ENCODE data around the gene SLC16A13. TPM values are rescaled to one million over a fixed set of nuclear protein-coding genes. Genes with fewer than 3 reads are reported as not detected.

The SLC16A13 gene
- total and polyA plus RNA-seq, 2 of the 4 experiments (the other 2 are of a cell fraction): 0.18 to 2.3 TPM

DNA sequence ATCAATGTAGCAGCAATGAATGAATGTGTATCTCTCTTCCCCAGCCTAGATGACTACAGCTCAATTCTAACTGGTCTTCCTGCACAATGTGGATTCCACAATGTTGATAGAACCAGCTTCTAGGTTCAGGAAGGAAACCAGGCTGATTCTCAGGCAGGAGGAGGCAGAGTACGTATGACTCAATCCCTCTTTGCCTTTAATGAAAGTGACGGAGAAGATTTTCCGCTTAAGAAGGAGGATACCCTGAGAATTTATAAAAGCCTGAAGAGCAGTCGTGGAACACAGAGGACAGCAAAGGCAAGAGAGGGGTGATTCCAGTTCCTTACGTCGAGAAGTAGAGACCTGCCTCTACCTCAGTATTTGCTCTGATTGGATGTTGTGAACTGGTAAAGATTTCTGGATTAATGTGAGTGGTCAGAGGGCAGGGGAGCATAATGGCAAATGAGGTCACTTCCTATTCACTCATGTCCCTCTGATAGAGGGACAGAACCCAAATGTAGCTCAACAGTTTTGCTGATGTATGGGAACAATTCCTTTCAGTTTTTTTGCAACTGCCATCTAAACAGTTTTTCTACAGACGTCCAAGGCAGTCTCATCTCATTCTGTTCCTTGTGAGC lies 23.1 kb downstream of the SLC16A13 start:
- ATAC-seq (ENCODE audit: low read depth) (no peak), DNase-seq (peak; percentile 34)
- peak overlapping the region; percentile 64; the same call in 1 of the 2 replicates for H3K23ac ChIP-seq (ENCODE audit: low read depth, low read length)
- no peak overlapping the region for H2AK9ac ChIP-seq (replicated peaks; ENCODE audit: low read depth, low read length, poor library complexity)
- H3K4me3 ChIP-seq (ENCODE audit: insufficient read depth, low read depth, low read length): no peak overlapping the region
- H3K4me1 ChIP-seq (ENCODE audit: control insufficient read depth, insufficient read depth, low read length): 0 out of 2 replicates have a peak, but pooled peaks cover 2% of the 10 kb centered on the region
- no peaks in the 10 kb centered on the region for H3K9me1 ChIP-seq (ENCODE audit: insufficient read depth, low read length)
- H3K9me3 ChIP-seq (ENCODE audit: control insufficient read depth, insufficient read depth, low read length): no peaks in the 10 kb centered on the region
- in situ Hi-C loops (cut with MboI; ENCODE audit: low sequenced_read_pairs): loop anchor here (25.0 kb wide), 1 partner anchor 478 kb away; the partner anchor contains the start of gene TNFSF12
- no peak overlapping the region for H3K9ac ChIP-seq (ENCODE audit: low read depth, low read length)
- TF ChIP-seq BHLHE40 (IDR thresholded peaks at IDR 0.05; ENCODE audit: low read depth, low read length) (no peak), MXI1 (IDR thresholded peaks at IDR 0.05; ENCODE audit: borderline replicate concordance, low read depth, low read length) (no peak), FOS (IDR thresholded peaks at IDR 0.05; ENCODE audit: low read depth, low read length) (no peak), RFX5 (IDR thresholded peaks at IDR 0.05; ENCODE audit: low read depth, low read length) (no peak), MAFK (IDR thresholded peaks at IDR 0.05; ENCODE audit: low read depth, low read length) (no peak), CHD1 (IDR thresholded peaks at IDR 0.05; ENCODE audit: low read depth, low read length) (no peak)
- TF ChIP-seq, protein P1, sequence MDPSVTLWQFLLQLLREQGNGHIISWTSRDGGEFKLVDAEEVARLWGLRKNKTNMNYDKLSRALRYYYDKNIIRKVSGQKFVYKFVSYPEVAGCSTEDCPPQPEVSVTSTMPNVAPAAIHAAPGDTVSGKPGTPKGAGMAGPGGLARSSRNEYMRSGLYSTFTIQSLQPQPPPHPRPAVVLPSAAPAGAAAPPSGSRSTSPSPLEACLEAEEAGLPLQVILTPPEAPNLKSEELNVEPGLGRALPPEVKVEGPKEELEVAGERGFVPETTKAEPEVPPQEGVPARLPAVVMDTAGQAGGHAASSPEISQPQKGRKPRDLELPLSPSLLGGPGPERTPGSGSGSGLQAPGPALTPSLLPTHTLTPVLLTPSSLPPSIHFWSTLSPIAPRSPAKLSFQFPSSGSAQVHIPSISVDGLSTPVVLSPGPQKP (IDR thresholded peaks at IDR 0.05; ENCODE audit: borderline replicate concordance, low read depth, low read length): no peak
- no peak overlapping the region for H4K5ac ChIP-seq (ENCODE audit: low read depth, low read length)
- POLR2A ChIA-PET (ENCODE audit: unreplicated experiment): interaction anchor here (0.6 kb wide), 1 partner anchor 45 kb away, joined by 7 read pairs; no protein-coding TSS in a partner anchor
- no peak overlapping the region for H3K27ac ChIP-seq (ENCODE audit: insufficient read depth, low read length)
- H2BK20ac ChIP-seq (ENCODE audit: low read depth, low read length): no peak overlapping the region; the same call in 1 of the 2 replicates
- no peak overlapping the region for H2AK5ac ChIP-seq (ENCODE audit: low read depth, low read length)
- intact Hi-C loops (cut with micrococcal nuclease): no loop called here
- H3K18ac ChIP-seq (ENCODE audit: low read depth, low read length): no peak overlapping the region
- no peak overlapping the region for H3K4ac ChIP-seq (ENCODE audit: low read depth, low read length)
- H2BK120ac ChIP-seq (ENCODE audit: low read depth, low read length): no peak overlapping the region
- H3K27me3 ChIP-seq (ENCODE audit: control insufficient read depth, insufficient read depth, low read length): peaks cover 8% of the 10 kb centered on the region
- no peak overlapping the region for H3K14ac ChIP-seq (replicated peaks; ENCODE audit: low read depth, low read length)
- H4K20me1 ChIP-seq (ENCODE audit: insufficient read depth, low read length): no peaks in the 10 kb centered on the region
- H3K36me3 ChIP-seq (ENCODE audit: control insufficient read depth, insufficient read depth, low read length): no peaks in the 10 kb centered on the region
- no peak overlapping the region for H4K91ac ChIP-seq (ENCODE audit: insufficient read depth, low read depth, low read length)
- no peaks in the 10 kb centered on the region for H3K79me1 ChIP-seq (ENCODE audit: low read depth in 1 of 2, low read length in 2 of 2)
- no peak overlapping the region for H4K8ac ChIP-seq (ENCODE audit: low read depth in 2 of 2, low read length in 2 of 2)
- no peak overlapping the region for H2AFZ ChIP-seq (replicated peaks; ENCODE audit: low read length, poor library complexity)
- H3K56ac ChIP-seq (ENCODE audit: extremely low read depth, insufficient read depth, low read length): no peak overlapping the region
- no TSS peak for BruUV-seq (replicated peaks)
- CTCF ChIA-PET: interaction anchor here (1.0 kb wide), 1 partner anchor 13 kb away, joined by 3 read pairs; no protein-coding TSS in a partner anchor
- dilution Hi-C loops (cut with HindIII; ENCODE audit: low sequenced_read_pairs, unreplicated experiment): no loop called here
- H2BK15ac ChIP-seq (ENCODE audit: low read depth, low read length): no peak overlapping the region
- 100% methylated on average over 2 of the region's 7 CpGs; no CpG with 5 or more reads in 1 of the 2 experiments for WGBS, 2 experiments (ENCODE audit: extremely low coverage in 2 of 2, insufficient read length in 1 of 2)
- H2BK5ac ChIP-seq (ENCODE audit: low read depth, low read length, poor library complexity, severe bottlenecking): no peak overlapping the region
- no peak overlapping the region for H3K4me2 ChIP-seq (ENCODE audit: low read depth, low read length)
